ENCODE measurements around the gene CMTM4. TPM values are rescaled to one million over a fixed set of nuclear protein-coding genes. Genes with fewer than 3 reads are reported as not detected.
A peak's percentile ranks its signal among the peaks of the same experiment; 100 is the strongest.

The CMTM4 gene
- total and polyA plus RNA-seq, 2 of the 4 experiments (the other 2 are of a cell fraction) = 9.0 to 14.5 TPM

DNA sequence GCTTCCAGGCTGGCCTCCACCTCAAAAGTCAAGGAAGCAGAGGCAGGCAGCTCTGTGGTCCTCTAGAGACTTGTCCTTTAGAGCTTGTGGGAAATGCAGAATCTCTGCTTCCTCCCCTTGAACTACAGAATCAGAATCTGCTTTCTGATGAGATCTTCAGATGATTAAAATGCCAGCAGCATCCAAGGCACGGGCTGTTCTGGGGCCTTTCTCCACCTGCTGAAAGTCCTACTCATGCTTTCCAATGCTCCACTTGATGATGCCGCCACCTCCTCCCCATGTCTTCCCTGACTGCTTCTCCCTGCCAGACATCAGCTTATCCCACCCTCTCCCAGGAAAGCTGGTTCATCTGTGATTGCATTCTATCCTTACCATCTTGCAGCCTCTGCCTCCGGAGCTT, 58.7 kb downstream of the CMTM4 start (continued):
- TF ChIP-seq ELK1 (IDR thresholded peaks at IDR 0.05; ENCODE audit: borderline replicate concordance, low read depth, low read length) (no peak), FOS (IDR thresholded peaks at IDR 0.05; ENCODE audit: low read depth, low read length) (no peak), RAD21 (IDR thresholded peaks at IDR 0.05; ENCODE audit: low read length) (no peak)

GRCh38 chr16:66636199-66636598, 60.3 kb downstream of the CMTM4 start:
- Histone ChIP-seq H2AK5ac (ENCODE audit: low read depth, low read length) (no peak overlapping the region), H2BK15ac (ENCODE audit: low read depth, low read length) (no peak overlapping the region), H2AFZ (replicated peaks; ENCODE audit: low read length, poor library complexity) (no peak overlapping the region), H3K4me2 (ENCODE audit: low read depth, low read length) (no peak overlapping the region), H3K14ac (replicated peaks; ENCODE audit: low read depth, low read length) (no peak overlapping the region), H3K4ac (ENCODE audit: low read depth, low read length) (no peak overlapping the region), H3K18ac (ENCODE audit: low read depth, low read length) (no peak overlapping the region), H3K4me3 (ENCODE audit: insufficient read depth, low read depth, low read length) (no peak overlapping the region), H3K9me1 (ENCODE audit: insufficient read depth, low read length) (peaks cover 6% of the 10 kb centered on the region; the same call in 1 of the 2 replicates), H3K36me3 (ENCODE audit: control insufficient read depth, insufficient read depth, low read length) (no peaks in the 10 kb centered on the region), H2BK5ac (ENCODE audit: low read depth, low read length, poor library complexity, severe bottlenecking) (no peak overlapping the region), H4K91ac (ENCODE audit: insufficient read depth, low read depth, low read length) (no peak overlapping the region), H3K27me3 (ENCODE audit: control insufficient read depth, insufficient read depth, low read length) (no peaks in the 10 kb centered on the region), H3K9me3 (ENCODE audit: control insufficient read depth, insufficient read depth, low read length) (no peaks in the 10 kb centered on the region), H4K8ac (ENCODE audit: low read depth in 2 of 2, low read length in 2 of 2) (no peak overlapping the region), H3K4me1 (ENCODE audit: control insufficient read depth, insufficient read depth, low read length) (peaks cover 8% of the 10 kb centered on the region; the same call in 1 of the 2 replicates), H3K9ac (ENCODE audit: low read depth, low read length) (no peak overlapping the region), H3K23ac (ENCODE audit: low read depth, low read length) (no peak overlapping the region), H2AK9ac (replicated peaks; ENCODE audit: low read depth, low read length, poor library complexity) (peak overlapping the region; percentile 61), H4K20me1 (ENCODE audit: insufficient read depth, low read length) (no peaks in the 10 kb centered on the region), H3K56ac (ENCODE audit: extremely low read depth, insufficient read depth, low read length) (no peak overlapping the region), H4K5ac (ENCODE audit: low read depth, low read length) (no peak overlapping the region), H2BK120ac (ENCODE audit: low read depth, low read length) (no peak overlapping the region), H3K79me1 (ENCODE audit: low read depth in 1 of 2, low read length in 2 of 2) (no peaks in the 10 kb centered on the region), H3K27ac (ENCODE audit: insufficient read depth, low read length) (no peak overlapping the region), H2BK20ac (ENCODE audit: low read depth, low read length) (no peak overlapping the region)
- ChIA-PET POLR2A (ENCODE audit: unreplicated experiment) (no interaction called here), CTCF (interaction anchor here (1.4 to 4.3 kb wide), 2 partner anchors 14 to 27 kb away, joined by 5 to 18 read pairs; no protein-coding TSS in a partner anchor)
- dilution Hi-C loops (cut with HindIII; ENCODE audit: low sequenced_read_pairs, unreplicated experiment) (no loop called here), intact Hi-C loops (cut with micrococcal nuclease) (no loop called here), in situ Hi-C loops (cut with MboI; ENCODE audit: low sequenced_read_pairs) (no loop called here)
- ATAC-seq (ENCODE audit: low read depth) = no peak
- WGBS, 2 experiments (ENCODE audit: extremely low coverage in 2 of 2, insufficient read length in 1 of 2) = 50% methylated on average over 1 of the region's 5 CpGs; no CpG with 5 or more reads in 1 of the 2 experiments
- no TSS peak for BruUV-seq (replicated peaks)
- DNase-seq = no peak
- no peak for TF ChIP-seq RFX5 (IDR thresholded peaks at IDR 0.05; ENCODE audit: low read depth, low read length)
- TF ChIP-seq, protein P1, sequence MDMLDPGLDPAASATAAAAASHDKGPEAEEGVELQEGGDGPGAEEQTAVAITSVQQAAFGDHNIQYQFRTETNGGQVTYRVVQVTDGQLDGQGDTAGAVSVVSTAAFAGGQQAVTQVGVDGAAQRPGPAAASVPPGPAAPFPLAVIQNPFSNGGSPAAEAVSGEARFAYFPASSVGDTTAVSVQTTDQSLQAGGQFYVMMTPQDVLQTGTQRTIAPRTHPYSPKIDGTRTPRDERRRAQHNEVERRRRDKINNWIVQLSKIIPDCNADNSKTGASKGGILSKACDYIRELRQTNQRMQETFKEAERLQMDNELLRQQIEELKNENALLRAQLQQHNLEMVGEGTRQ (IDR thresholded peaks at IDR 0.05; ENCODE audit: low read depth, low read length) = no peak
- TF ChIP-seq CTCF (conservative IDR thresholded peaks at IDR 0.05; ENCODE audit: low read depth, low read length) = no peak
- no peak for TF ChIP-seq FOS (IDR thresholded peaks at IDR 0.05; ENCODE audit: low read depth, low read length)
- no peak for TF ChIP-seq RAD21 (IDR thresholded peaks at IDR 0.05; ENCODE audit: low read length)
- TF ChIP-seq CEBPB (IDR thresholded peaks at IDR 0.05; ENCODE audit: low read depth, low read length) = no peak
- no peak for TF ChIP-seq BHLHE40 (IDR thresholded peaks at IDR 0.05; ENCODE audit: low read depth, low read length)
- TF ChIP-seq CHD1 (IDR thresholded peaks at IDR 0.05; ENCODE audit: low read depth, low read length) = no peak
- no peak for TF ChIP-seq MXI1 (IDR thresholded peaks at IDR 0.05; ENCODE audit: borderline replicate concordance, low read depth, low read length)
- no peak for TF ChIP-seq SMC3 (IDR thresholded peaks at IDR 0.05; ENCODE audit: low read depth, low read length)
- TF ChIP-seq MAZ (IDR thresholded peaks at IDR 0.05; ENCODE audit: borderline replicate concordance, low read depth, low read length) = no peak
- no peak for TF ChIP-seq NFE2L2 (IDR thresholded peaks at IDR 0.05; ENCODE audit: low read depth, low read length)
- no peak for TF ChIP-seq RCOR1 (IDR thresholded peaks at IDR 0.05; ENCODE audit: insufficient replicate concordance, low read length)
- no peak for TF ChIP-seq POLR2A (IDR thresholded peaks at IDR 0.05; ENCODE audit: low read depth, low read length)

All from IMR-90 (cell line).